ENCODE data around the gene CHRNA4.

DNA sequence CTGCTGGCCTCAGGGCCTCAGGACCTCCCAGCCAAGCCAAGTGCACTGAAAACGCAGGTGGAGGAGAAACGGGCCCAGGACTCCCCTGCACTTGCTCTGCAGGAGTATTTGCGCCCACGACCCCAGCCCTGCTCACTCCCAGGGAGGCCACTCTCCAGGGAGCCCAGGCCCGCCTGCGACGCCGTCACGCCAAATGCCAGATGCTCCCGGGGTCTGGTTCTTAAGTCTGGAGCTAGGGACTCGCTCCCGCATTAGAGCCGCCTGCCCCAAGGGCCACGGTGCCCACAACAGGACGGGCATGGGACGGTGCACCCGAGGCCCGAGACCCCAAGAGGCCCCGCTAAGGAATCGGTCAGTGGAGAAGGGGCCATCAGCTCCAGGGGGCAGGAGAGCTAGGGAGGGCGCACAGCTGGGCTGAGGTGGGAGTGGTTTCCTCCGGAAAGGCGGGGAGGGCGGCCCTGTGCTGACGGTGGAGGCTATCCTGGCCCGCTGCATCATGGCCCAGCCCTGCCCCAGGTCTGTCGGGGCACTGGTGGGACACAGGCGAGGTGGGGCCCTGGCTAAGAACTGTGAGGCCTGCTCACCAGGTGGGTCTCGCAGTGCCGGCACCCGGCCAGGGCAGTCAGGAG is 44.1 kb upstream of the CHRNA4 start:
- TF ChIP-seq, protein P1, sequence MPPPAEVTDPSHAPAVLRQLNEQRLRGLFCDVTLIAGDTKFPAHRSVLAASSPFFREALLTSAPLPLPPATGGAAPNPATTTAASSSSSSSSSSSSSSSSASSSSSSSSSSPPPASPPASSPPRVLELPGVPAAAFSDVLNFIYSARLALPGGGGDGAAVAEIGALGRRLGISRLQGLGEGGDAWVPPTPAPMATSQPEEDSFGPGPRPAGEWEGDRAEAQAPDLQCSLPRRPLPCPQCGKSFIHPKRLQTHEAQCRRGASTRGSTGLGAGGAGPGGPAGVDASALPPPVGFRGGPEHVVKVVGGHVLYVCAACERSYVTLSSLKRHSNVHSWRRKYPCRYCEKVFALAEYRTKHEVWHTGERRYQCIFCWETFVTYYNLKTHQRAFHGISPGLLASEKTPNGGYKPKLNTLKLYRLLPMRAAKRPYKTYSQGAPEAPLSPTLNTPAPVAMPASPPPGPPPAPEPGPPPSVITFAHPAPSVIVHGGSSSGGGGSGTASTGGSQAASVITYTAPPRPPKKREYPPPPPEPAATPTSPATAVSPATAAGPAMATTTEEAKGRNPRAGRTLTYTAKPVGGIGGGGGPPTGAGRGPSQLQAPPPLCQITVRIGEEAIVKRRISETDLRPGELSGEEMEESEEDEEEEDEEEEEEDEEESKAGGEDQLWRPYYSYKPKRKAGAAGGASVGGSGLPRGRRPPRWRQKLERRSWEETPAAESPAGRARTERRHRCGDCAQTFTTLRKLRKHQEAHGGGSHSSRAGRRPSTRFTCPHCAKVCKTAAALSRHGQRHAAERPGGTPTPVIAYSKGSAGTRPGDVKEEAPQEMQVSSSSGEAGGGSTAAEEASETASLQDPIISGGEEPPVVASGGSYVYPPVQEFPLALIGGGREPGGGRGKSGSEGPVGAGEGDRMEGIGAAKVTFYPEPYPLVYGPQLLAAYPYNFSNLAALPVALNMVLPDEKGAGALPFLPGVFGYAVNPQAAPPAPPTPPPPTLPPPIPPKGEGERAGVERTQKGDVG (CRISPR knock-in tag; IDR thresholded peaks at IDR 0.05; ENCODE audit: borderline replicate concordance): no peak
- TF ChIP-seq POLR2A (IDR thresholded peaks at IDR 0.05; ENCODE audit: insufficient read depth in 1 of 2, low read depth in 2 of 2, low read length in 2 of 2): no peak
- no peak for TF ChIP-seq MYC (CRISPR knock-in tag; IDR thresholded peaks at IDR 0.05; ENCODE audit: borderline replicate concordance)
- no peak for TF ChIP-seq YY1 (IDR thresholded peaks at IDR 0.05; ENCODE audit: insufficient read depth, insufficient replicate concordance, low read depth, low read length)
- TF ChIP-seq MTA1 (CRISPR knock-in tag; IDR thresholded peaks at IDR 0.05; ENCODE audit: borderline replicate concordance): no peak
- TF ChIP-seq CTCF (CRISPR knock-in tag; IDR thresholded peaks at IDR 0.05): no peak
- TF ChIP-seq SP1 (IDR thresholded peaks at IDR 0.05): no peak
- TF ChIP-seq SP1 (CRISPR knock-in tag; IDR thresholded peaks at IDR 0.05): no peak
- no peak for TF ChIP-seq ZNF512 (CRISPR knock-in tag; IDR thresholded peaks at IDR 0.05)
- no peak for TF ChIP-seq ZFP36 (IDR thresholded peaks at IDR 0.05; ENCODE audit: borderline replicate concordance, low read depth, low read length, partially characterized antibody)
